Ovary (tissue), 9 donors: Measurements from ENCODE around the gene MAFF. TPM values are rescaled to one million over a fixed set of nuclear protein-coding genes. Genes with fewer than 3 reads are reported as not detected.

Source experiments
- DNase-seq, 5 donors: peaks; one replicate each; pipeline ENCODE4 v3.0.0-alpha.2; 2019 to 2020
- H3K27ac ChIP-seq, 2 donors: fragments of 200-600 bp; one replicate each; pipeline versions ENCODE4 v1.5.1 to v1.8.0; 2019 to 2022
- H3K27me3 ChIP-seq: fragments of 200-600 bp; one replicate; pipeline ENCODE4 v1.8.0; 2022
- H3K36me3 ChIP-seq: fragments of 200-600 bp; sonication (generic); one replicate; pipeline ENCODE4 v1.5.1; 2019
- H3K4me1 ChIP-seq: one replicate; pipeline ENCODE4 v1.8.1; 2013; ENCODE audit warnings: mild to moderate bottlenecking, moderate library complexity; ENCODE audit not compliant: insufficient read depth
- H3K4me3 ChIP-seq: fragments of 200-600 bp; sonication (generic); one replicate; pipeline ENCODE4 v1.5.1; 2017
- H3K9me3 ChIP-seq, 2 donors: fragments of 200-600 bp in 1 of 2; sonication (generic) in 1 of 2; one replicate each; pipeline versions ENCODE4 v1.5.1 to v1.8.1; 2013 to 2019; ENCODE audit warnings: mild to moderate bottlenecking in 1 of 2, moderate library complexity in 1 of 2
- EP300 ChIP-seq: sonication (generic); formaldehyde crosslinking; IDR thresholded peaks from one replicate; pipeline ENCODE4 v1.6.1; 2017; ENCODE audit warnings: antibody characterized with exemption
- POLR2A ChIP-seq: fragments of 450-650 bp; IDR thresholded peaks from one replicate; pipeline ENCODE4 v1.6.1; 2017; ENCODE audit warnings: antibody characterized with exemption, mild to moderate bottlenecking, moderate library complexity
- WGBS, 3 donors: extraction: QIAGEN DNeasy Blood & Tissue Kit in 1 of 3; methylation state at CpG; one replicate each; pipeline versions ENCODE4 v1.1.5 to v1.1.7; 2013 to 2017; 5-methylcytosine and 5-hydroxymethylcytosine counted together
- intact Hi-C, 4 donors: fragments of 100-400 bp; cut with DNase I; formaldehyde crosslinking; loops; one replicate each; pipeline versions ENCODE4 v1.11.0 to v1.15.1; 2022 to 2023
- polyA plus RNA-seq, 2 donors: library from polyadenylated mRNA; stranded (reverse); fragments of 200-250 nt in 1 of 2; fragments of 350-450 nt in 1 of 2; fragmentation: Illumina TruSeq in 1 of 2; extraction: RNeasy Lipid Tissue Mini Kit (QIAGEN cat#74804) in 1 of 2; gene quantifications; one replicate each; pipeline ENCODE4 v1.2.3, GENCODE V29; 2013 to 2014
- total RNA-seq, 7 donors: library from RNA; depleted of rRNA in 2 of 7; stranded (reverse); fragments of >200 nt in 2 of 7; fragmentation: NEBNext Ultra II Directional in 3 of 7; extraction: Animal tissue kit (Norgen Biotek cat#: 25700) in 3 of 7; gene quantifications; one replicate each; pipeline versions ENCODE4 v1.1.0 to v1.2.4, GENCODE V29; 2016 to 2023
- TF ChIP-seq, protein P1 (sequence below), 3 donors: fragments of 450-650 bp in 2 of 3; fragments of 200-600 bp in 1 of 3; IDR thresholded peaks; one replicate each; pipeline versions ENCODE4 v1.5.1 to v1.8.0; 2016 to 2022; ENCODE audit warnings: antibody characterized with exemption in 3 of 3, mild to moderate bottlenecking in 1 of 3
- donor health status: DM: no; HTN: no; CAD: no; lungs with moderate emphysema.
- donor health status: DM: no; HTN: no; CAD: no.
- donor health status: Bipolar disorder and iron deficiency.
- donor health status: DM: yes; HTN: yes; CAD: no.
- donor health status: DM: no; HTN: no; CAD: no.
- donor health status: DM: yes; HTN: yes; CAD: no.

MAFF gene
- total and polyA plus RNA-seq, 9 donors = 13.3 to 153 (median 19.4) TPM

DNA sequence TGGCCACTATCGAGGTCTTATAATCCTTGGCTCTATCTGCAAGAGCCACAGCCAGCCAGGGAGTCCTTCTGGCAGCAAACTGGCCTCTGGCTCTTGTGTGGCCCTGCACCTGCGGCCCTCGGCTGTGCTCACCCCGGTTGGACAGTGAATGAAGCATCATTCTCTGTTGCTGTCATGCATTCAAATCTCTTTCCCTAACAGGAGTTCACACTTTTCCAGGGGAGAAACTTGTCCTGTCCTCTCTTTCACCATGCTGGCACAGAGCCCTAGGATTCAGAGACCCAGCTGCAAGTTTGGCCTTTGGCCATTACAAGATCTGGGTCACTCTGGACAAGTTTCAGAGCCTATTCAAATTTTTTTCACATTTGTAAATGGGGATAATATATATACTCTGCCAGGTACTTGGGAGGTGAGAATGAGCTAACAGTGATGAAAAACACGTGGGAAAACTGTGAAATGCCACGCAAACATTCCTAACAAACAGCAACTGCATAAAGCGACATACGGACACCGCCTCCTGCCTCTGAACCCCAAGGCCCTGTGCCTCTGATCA is 36.8 kb downstream of the MAFF start:
- H3K4me3 ChIP-seq = no peak overlapping the region
- DNase-seq = peak in 3 of 5 donors; percentile 60 to 65 (median 64)
- no peaks in the 10 kb centered on the region for H3K27me3 ChIP-seq
- H3K4me1 ChIP-seq = peaks cover 20% of the 10 kb centered on the region
- TF ChIP-seq EP300 = no peak
- TF ChIP-seq POLR2A = no peak
- TF ChIP-seq, protein P1, sequence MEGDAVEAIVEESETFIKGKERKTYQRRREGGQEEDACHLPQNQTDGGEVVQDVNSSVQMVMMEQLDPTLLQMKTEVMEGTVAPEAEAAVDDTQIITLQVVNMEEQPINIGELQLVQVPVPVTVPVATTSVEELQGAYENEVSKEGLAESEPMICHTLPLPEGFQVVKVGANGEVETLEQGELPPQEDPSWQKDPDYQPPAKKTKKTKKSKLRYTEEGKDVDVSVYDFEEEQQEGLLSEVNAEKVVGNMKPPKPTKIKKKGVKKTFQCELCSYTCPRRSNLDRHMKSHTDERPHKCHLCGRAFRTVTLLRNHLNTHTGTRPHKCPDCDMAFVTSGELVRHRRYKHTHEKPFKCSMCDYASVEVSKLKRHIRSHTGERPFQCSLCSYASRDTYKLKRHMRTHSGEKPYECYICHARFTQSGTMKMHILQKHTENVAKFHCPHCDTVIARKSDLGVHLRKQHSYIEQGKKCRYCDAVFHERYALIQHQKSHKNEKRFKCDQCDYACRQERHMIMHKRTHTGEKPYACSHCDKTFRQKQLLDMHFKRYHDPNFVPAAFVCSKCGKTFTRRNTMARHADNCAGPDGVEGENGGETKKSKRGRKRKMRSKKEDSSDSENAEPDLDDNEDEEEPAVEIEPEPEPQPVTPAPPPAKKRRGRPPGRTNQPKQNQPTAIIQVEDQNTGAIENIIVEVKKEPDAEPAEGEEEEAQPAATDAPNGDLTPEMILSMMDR (IDR thresholded peaks at IDR 0.05) = no peak
- H3K36me3 ChIP-seq = no peaks in the 10 kb centered on the region
- intact Hi-C loops = loop anchor here in 1 of 4 donors (5.0 kb wide), 1 partner anchor 49 kb away; no protein-coding TSS in a partner anchor
- WGBS, 3 donors = 43 to 47% (median 46%) methylated on average over 9 of the region's 9 CpGs
- H3K27ac ChIP-seq = peak overlapping the region; percentile 48 to 51
- no peaks in the 10 kb centered on the region for H3K9me3 ChIP-seq

DNA sequence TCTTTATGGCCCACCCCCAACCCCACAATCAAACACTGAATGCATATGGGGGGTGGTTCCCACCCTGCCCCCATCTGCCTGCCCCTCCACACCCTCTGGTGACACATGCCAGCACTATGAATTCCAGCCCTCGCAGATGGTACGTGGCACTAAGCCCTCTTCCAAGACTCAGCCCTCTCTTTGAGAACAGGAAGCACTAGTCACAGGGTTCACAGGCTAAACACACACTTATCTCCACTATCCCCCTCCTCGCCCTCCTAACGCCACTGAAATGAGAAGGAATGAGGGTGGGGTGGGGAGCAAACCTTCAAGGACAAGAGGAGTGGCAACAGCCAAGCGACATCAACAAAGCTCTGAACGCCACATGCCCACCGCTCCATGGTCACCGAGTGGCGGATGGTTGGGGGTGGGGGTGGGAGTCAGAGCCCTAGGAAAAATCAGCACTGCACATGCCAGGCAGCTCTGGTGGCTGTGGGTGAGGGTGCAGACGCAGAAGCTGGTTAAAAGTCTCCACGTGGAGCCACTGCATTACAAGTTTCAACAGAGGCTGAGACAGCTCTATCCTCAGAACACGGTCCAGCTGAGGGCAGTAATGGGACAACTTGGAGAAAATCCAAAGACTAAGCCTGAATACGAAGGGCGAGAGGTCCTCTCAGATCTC is 37.4 kb downstream of the MAFF start:
- WGBS, 3 donors = 11 to 32% (median 13%) methylated on average over 14 of the region's 14 CpGs
- no peaks in the 10 kb centered on the region for H3K36me3 ChIP-seq
- peaks cover 20% of the 10 kb centered on the region for H3K4me1 ChIP-seq
- peak in 1 of 5 donors; percentile 56 for DNase-seq
- no peaks in the 10 kb centered on the region for H3K27me3 ChIP-seq
- no peak for TF ChIP-seq POLR2A
- no peak for TF ChIP-seq EP300
- TF ChIP-seq, protein P1 (IDR thresholded peaks at IDR 0.05) = no peak
- no peak overlapping the region for H3K4me3 ChIP-seq
- no peaks in the 10 kb centered on the region for H3K9me3 ChIP-seq
- intact Hi-C loops = loop anchor here in 1 of 4 donors (5.0 kb wide), 1 partner anchor 48 kb away; no protein-coding TSS in a partner anchor
- peak overlapping the region; percentile 48 to 51 for H3K27ac ChIP-seq

DNA sequence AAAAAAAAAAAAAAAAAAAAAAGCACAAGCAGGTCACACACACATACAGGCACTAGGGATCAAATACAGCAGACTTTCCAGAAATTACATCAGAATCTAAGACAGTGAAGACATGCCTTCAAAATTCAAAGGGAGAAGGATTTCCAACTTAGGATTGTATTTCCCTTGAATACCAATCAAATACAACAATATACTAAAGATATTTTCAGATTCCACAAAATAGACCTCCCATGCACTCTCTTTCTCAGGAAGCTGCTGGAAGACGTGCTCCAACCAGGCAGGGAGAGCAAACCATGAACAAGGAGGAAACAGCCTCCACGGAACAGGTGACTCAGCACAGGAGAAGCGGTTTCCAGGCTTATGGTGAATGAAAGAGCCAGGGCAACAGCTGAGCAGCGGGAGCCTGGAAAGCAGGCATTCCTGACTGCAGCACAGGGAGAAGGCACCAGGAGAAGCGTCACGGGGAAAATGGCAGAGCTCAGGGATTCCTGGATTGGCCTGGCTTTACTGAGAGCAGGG is 39.0 kb downstream of the MAFF start:
- Histone ChIP-seq H3K36me3 (no peaks in the 10 kb centered on the region), H3K9me3 (no peaks in the 10 kb centered on the region), H3K4me3 (no peak overlapping the region), H3K27ac (peak overlapping the region in 1 of 2 donors; percentile 5), H3K27me3 (no peaks in the 10 kb centered on the region), H3K4me1 (peaks cover 20% of the 10 kb centered on the region)
- TF ChIP-seq, protein P1 (IDR thresholded peaks at IDR 0.05) = no peak
- TF ChIP-seq EP300 (no peak), POLR2A (no peak)
- intact Hi-C loops = loop anchor here in 1 of 4 donors (10.0 kb wide), 1 partner anchor 166 kb away; no protein-coding TSS in a partner anchor
- 20 to 31% (median 29%) methylated on average over 6 of the region's 6 CpGs for WGBS, 3 donors
- peak in 2 of 5 donors; percentile 50 to 51 for DNase-seq

DNA sequence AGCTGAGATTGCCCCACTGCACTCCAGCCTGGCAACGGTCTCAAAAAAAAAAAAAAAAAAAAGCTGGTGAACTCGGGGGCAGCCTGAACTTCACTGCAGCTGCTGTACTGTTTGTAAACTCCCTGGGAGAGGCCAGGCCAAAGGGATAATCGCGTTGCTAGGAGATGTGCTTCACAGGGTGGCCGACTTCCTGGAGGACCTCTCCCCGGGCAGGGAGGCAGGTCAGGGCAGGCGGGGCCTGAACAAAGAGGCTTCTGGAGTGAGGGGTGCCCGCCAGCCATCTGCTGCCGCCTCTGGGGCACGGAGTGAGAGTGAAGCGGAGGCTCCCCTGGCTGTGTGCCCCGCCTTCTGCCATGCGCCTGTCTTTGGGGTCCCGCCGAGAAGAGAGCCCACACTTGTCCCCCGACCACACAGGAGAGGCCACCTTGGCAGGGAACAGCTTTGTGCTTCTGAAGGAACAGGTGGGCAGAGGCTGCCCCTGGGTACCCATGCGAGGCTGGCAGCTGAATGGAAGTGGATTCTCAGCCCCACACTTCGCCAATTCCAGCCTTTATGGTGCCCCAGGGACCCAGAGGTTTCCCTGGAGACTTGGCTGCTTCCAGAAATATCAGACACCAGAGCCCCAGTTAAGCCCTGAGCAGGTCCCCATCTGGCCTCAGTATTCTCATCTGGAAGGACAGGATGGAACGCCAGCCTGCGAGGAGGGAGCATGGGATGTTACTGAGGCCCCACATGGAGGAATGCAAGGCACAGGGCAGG is 41.4 kb downstream of the MAFF start:
- DNase-seq = peak; percentile 70 to 83 (median 76)
- intact Hi-C loops = loop anchor here in 1 of 4 donors (10.0 kb wide), 1 partner anchor 168 kb away; no protein-coding TSS in a partner anchor
- H3K4me1 ChIP-seq = peaks cover 20% of the 10 kb centered on the region
- WGBS, 3 donors = 26 to 38% (median 30%) methylated on average over 20 of the region's 20 CpGs
- H3K27ac ChIP-seq = peak overlapping the region; percentile 44 to 51
- H3K9me3 ChIP-seq = no peaks in the 10 kb centered on the region
- no peaks in the 10 kb centered on the region for H3K36me3 ChIP-seq
- H3K4me3 ChIP-seq = no peak overlapping the region
- TF ChIP-seq EP300 (no peak), POLR2A (no peak)
- TF ChIP-seq, protein P1 (IDR thresholded peaks at IDR 0.05) = no peak
- H3K27me3 ChIP-seq = no peaks in the 10 kb centered on the region
